GM21447 (cell line): Measurements from ENCODE around the gene CHMP2A.
A peak's percentile ranks its signal among the peaks of the same experiment; 100 is the strongest.
"Not testable (repeated sequence)": the region's sequence is repeated elsewhere in the genome, so short reads cannot be mapped to it uniquely, and the experiment has no call there.

Experiments used
- ATAC-seq: cut with Tn5 transposase; IDR thresholded peaks from one replicate; pipeline ENCODE4 v1.9.1; 2021; ENCODE audit not compliant: unreplicated experiment

The CHMP2A gene

DNA sequence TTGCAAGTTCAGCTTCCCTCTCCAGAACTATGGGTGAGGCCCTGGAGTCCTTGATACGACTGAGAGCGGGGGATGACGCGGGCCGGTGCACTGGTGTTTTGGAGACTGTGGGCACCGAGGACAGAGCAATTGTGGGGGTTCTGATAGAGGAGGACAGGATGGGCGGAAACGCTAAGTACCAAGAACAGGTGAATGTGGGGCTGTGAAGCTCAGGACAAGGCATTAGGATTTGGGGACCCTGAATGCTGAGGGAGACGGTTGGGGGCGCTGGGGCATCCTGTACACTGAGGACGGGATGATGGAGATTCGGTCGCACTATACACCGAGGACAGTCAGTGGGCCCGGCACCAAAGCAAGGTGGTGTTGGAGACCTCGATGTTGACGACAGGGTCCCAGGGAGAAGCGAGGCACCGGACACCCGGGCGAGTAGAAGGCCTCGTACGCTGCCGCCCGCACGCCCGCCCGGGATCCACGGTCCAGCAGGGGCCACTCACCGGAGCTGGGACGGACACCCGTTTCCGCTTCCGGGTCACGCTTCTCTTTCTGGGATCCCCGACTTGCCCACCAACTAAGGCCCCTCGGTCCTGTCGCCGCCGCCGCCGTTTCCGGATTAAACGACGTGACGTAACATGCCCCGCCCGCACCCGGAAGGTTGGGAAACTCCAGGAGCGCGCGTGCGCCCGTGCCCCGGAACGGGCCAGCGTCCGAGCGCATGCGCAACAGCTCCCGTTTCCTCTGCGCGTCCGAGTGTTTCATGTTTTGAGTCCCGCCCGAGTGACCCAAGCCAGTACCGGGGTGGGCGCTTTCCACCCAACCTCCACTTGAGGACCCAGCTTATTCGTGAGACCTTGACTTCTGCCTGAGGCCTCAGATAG, at the start of gene CHMP2A:
Gene CHMP2A (minus strand): TSS at position 612 of the 875 bp plus-strand sequence. CDS start 893 bp downstream, outside the sequence.
- no peak for ATAC-seq

DNA sequence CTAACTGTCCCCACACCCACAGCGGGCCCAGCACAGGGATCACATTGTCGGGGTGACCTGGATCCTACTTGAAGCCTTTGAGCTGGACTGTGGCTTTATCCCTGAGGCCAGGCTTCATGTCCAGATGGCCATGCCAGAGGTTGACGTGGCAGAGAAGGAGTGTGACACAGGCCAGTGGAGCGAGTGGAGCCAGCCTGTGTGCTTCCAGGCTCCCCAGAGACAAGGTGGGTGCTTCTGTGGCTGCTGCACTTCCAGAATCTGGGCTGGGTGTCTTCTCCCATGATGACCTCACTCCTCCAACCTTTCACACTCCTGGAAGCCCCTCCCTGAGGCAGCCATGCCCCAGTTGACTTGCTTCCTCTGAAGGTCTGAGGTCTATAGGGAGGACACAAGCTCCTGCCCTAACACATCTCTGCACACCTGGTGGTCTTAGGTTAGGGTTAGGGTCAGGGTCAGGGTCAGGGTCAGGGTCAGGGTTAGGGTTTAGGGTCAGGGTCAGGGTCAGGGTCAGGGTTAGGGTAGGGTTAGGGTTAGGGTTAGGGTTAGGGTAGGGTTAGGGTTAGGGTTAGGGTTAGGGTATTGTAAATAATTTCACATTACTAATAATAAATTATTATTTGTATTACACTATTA, 31.3 kb upstream of the CHMP2A start:
- no peak for ATAC-seq

DNA sequence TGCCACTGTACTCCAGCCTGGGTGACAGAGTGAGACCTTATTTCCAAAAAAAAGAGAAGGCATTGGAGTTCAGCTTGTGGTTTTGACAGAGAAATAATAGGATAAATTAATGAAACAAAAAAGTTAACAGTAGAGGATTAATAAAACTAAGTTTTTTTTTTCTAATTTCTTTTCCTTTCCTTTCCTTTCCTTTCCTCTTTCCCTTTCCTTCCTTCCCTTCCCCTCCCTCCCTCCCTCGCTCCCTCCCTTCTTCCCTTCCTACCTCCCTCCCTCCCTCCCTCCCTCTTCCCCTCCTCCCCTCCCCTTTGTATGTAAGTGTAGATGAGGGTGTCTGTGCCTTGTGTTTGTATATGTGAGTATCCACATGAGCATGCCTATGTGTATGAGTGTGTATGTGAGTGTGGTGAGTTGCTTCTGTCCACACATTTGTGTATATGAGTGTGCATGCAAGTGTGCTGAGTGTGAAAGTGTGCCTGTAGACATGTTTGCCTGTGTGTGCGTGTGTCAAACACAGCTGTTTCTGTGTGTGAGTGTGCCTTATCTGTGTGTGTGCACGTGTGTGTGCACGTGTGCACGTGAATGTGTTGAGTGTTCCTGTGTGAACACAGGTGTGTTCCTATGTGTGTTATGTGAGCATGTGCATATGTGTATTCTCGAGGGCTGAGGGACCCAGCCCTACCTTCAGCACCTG, 30.7 kb upstream of the CHMP2A start:
- no peak for ATAC-seq

DNA sequence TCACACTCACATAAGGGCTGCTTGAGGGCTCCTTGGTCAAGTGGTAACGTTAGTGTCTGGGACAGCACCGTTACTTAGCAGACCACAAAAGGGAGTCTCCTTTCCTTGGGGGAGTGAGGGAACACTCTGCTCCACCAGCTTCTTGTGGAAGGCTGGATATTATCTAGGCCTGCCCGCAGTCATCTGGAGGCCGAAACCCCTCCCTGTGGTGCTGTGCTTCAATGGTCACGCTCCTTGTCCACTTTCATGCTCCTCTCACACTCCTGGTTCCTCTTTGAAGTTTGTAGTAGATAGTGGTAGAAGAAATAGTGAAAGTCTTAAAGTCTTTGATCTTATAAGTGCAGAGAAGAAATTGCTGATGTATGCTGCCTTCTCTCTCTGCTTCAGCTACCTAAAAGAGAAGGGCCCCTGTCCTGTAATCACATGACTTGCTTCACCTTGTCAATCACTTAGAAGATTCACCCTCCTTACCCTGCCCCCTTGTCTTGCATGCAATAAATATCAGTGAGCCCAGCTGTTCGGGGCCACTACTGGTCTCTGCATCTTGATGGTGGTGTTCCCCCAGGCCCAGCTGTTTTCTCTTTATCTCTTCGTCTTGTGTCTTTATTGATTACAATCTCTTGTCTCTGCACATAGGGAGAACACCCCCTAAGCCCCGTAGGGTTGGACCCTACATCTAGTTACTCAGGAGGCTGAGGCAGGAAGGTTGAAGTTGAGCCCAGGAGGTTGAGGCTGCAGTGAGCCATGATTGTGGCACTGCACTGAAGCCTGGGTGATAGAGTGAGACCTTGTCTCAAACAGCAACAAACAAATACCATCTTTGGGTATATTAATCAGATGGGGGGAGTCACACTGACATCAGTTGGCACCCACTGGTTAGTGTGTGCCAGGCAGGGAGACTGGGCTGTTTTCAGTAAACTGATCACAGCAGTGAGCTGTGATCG, 29.9 kb upstream of the CHMP2A start:
- no peak for ATAC-seq

DNA sequence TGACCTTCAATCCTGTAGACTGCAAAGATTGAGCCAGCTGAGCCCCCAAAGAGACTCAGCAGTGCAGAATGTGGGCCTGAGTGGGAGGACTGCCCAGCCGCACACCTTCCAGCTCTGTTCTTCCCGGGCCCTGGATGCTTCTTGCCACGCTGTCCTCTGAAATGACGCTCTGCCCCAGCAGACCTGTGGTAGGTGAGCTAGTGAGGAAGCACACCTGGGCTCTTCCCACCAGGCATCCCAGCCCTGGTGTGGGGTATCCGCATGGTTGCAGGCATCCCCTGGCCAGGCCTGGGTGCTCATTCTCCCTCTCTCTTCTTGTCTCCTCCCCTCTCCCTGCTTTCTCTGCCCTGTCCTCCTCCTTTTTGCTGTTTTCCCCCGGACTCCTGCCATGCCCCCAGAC, 28.1 kb upstream of the CHMP2A start:
- no peak for ATAC-seq

DNA sequence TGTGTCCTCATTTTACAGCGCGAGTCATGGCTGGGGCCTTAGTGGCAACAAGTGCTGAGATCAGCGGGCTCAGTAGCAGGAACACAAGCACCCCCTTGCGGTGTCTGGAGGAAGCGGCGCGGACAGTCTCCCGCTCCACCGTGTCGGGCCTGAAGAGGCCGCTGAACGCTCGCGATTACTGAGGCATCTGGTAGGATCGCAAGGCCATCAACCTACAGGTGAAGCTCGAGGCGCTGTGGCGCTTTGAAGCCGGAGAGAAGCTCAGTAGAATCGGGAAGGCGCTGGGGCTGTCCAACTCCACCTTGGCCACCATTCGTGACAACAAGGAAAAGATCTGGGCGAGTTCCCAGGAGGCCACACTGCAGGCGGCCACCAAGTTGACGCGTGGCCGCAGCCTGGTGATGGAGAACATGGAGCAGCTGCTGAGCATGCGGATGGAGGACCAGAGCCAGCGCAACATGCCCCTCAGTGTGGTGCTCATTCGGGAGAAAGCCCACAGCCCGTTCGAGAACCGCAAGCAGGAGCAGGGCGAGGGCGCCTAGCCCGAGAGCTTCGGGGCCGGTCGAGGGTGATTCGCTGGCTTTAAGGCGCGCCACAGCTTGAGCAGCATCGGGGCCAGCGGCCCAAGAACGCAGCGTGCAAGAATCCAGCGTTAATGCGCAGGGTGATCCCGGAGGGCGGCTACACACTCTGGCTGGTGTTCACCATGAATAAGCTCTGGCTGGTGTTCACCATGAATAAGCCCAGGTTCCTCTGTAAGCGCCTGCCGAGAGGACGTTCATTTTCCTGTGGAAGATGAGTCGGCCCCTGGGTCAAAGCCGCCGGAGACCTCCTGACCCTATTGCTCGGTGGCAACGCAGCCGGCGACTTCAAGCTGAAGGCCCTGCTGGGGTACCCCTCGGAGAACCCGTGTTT, 26.6 kb upstream of the CHMP2A start:
- peak; percentile 60 for ATAC-seq

DNA sequence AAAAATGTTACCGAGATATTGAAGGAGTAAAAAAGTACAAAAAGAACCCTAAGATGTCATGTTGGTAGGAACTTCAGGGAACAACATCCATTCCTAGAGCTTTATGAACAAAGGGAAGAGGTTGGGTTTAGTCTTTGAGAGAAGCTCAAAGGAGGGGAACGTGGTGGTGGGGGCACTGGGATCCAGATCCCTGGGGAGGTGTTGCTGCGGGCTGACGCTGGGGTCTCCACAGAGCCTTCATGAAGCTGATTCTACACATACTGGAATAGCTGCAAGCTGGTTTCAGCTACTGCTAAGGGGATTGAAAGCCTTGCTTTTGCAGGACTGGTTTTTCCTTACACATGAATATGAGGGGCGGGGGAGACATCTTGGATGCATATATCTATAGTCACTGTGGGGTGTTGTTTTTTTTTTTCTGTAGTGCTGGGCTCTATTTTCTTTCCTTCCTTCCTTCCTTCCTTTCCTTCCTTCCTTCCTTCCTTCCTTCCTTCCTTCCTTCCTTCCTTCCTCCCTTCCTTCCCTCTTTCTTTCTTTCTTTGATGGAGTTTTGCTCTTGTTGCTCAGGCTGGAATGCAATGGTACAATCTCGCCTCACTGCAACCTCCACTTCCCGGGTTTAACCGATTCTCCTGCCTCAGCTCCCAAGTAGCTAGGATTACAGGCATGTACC, 24.7 kb upstream of the CHMP2A start:
- no peak for ATAC-seq

DNA sequence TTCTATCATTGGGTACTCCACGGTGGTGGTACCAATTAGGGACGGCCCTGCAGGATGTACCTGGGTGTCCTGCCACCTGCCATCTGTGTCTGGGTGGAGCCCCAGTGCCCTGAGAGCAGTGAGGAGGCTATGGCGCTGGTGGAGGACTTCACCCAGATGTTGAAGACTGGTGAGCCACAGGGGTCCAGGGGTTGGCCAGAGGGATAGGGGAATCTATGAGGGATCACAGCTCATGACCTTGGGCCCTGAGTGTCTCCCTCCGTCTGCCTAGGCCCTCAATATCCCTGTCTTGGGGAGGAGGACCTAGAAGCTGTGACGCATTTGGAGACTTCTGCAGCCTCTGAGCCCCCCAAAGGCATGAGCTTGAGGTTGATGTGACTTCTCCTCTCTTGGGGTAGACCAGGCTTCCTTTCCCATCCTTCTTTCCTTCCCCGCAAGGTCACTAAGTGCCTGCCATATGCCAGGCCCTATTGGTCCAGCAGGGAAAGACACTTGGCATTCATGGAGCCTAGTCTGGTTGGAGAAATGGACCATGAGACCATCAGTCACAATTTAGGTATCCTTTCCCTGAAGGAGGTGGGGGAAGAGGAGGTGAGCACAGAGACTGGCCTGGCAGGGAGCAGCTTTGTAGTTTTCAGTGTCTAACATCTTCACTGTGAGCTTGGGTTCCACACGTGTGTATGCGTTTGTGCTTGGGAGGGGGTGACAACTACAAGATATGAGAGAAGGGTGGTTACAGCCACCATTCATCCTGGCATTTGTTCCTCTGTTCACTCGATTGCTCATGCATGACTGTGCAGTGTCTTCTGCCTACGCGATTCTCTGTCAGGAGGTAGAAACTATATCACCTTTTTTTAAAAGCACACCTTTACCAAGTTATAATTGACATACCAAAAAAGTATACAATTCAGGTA, 23.4 kb upstream of the CHMP2A start:
- ATAC-seq = no peak

DNA sequence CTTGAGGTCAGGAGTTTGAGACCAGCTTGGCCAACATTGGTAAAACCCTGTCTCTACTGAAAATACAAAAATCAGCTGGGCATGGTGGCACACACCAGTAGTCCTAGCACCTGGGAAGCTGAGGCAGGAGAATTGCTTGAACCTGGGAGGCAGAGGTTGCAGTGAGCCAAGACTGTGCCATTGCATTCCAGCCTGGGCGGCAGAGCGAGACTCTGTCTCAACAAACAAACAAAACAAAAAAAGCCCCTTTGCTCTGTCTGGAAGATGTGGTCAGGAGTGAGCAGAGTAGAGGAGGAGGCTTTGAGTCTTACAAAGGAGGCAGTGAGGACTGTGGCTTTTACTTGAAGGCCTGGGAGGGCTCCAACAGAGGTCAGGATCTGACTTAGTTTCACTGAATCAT, 22.7 kb upstream of the CHMP2A start:
- not testable (repeated sequence) for ATAC-seq

DNA sequence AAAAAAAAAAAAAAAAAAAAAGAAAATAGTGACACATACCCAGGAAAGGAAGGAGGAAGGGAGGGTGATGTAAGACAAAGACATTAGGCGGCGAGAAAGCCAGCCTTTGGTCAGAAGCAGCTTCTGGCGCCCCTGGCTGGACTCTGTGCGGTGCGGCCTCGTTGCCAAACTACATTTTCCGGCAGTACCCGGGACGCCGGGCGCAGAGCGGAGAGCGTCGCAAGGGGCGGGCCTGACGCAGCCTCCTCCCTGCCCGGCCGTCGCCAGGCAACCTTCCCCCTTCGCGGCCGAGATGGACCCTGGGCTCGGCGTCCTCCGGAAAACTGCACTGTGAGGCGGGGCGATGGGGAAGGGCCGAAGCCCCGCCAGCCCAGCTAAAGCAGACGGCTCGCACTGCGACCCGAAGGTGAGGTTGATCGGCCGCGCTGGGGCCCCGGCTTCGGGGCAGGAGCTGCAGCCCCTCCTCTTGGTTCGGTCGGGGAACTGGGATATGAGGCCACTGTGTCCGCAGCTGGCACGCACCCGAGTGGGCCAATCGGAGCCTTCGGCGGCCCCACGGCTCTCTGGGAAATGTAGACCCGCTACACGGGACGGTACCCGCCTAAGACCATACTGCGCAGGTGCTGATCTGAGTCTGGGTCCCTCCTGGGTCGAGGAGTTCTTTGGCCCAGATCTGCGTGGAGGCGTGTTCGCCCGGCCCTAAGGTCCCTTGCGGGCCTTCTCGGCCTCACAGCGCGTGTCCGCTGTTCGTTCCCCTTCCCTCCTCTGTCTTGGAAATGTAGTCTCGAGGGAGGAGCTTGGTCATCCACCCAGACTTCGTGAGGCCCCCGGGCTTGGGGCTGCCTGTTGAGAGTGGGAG, 20.5 kb upstream of the CHMP2A start:
- ATAC-seq = peak; percentile 39

DNA sequence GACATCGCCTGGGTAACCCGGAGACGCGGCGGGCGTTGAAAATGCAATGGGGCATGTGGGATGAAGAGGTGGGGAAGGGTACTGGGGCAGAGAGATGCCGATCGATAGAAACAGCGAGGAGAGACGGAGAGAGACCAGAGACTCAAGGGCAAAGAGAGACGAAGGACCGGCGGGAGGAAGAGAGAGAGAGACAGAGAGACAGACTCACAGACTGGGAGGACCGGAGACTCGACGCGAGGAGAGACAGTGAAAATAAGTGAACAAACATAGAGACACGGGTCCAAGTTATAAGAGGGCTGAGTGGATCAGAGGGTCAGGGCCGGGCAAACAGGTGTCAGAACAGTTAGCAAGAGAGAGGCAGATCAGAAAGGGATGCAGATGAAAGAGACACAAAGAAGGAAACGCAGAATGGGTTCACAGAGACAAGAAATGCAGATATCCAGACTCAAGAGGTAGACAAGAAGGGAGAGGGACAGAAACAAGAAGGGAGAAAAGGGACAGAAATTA, 18.8 kb upstream of the CHMP2A start:
- ATAC-seq = no peak

DNA sequence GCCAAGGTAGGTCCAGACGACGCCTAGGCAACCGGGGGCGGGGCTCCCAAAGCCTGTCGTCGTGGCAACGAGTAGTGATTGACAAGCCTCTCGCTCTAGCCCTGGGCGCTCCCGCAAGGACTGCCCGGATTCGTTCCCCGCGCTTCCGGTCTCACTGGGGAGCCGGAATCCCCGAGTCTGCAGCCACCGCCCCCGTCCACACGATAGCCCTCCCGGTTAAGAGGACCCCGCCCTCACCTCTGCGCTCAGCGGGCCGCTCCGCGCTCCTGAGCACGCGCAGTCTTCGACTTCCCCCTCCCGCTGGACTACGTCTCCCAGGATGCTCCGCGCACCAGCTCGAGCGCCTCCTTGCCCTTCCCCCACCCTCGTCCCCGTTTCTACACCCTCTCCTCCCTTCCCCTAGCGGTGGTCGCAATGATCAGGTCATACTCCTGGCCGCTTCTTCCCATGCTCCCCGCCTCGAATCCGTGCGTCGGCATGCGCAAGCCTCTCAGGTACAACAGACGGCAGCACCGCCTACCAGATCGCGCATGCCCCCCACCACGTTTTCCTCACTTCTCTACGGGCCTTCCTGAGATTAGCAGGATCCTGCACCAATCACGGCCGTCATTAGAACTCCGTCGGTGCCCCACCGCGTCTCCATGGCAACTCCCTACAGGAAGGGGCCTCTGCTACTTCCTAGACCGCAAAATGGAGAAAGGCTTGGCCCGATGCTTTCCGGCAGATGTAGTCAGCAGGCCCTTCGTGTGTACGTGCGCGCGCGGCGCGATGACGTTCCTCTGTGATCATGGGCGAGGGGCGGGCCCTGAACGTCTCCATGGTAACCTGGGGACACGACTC, 18.1 kb upstream of the CHMP2A start, which contains the start of gene MZF1:
Gene MZF1 (minus strand): TSS at position 518 of the 840 bp plus-strand sequence. CDS start 1,946 bp downstream, outside the sequence.
- peak; percentile 56 for ATAC-seq

DNA sequence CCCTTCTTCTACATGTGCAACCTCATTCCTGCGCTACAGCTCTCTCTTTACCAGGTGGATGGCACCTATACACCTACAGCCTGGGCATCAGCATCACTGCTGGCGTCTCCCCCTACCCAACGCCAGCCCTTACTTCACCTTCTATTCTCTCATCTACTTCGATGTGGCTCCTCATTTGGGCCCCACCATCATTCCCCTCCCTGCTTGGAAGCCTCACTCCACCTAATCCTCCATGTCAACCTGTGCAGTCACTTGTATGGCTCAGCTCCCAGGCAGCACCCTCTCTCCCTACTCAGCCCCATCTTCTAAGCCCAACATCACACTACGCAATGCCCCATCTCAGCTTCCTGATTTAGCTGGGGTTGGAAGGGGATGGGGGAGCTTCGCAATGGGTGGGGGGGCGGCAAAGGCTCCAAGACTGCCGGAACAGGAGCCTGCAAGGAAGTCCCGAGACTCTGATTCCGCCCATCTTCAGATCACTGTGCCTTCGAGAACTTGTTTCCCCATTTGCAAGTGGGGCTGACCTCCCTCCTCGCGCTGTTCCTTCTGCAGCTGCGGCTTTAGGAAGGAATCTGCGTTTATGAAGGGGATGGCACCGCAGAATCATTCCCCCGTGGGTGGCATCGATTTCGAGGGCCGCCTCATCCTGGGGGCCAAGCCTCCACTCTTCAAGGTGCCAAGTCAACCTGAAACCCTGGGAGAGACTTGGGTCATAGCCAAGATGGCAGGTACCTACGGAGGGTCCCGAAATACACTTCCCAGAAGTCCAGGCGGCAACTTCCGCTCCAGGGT, 17.3 kb upstream of the CHMP2A start:
- ATAC-seq = no peak

DNA sequence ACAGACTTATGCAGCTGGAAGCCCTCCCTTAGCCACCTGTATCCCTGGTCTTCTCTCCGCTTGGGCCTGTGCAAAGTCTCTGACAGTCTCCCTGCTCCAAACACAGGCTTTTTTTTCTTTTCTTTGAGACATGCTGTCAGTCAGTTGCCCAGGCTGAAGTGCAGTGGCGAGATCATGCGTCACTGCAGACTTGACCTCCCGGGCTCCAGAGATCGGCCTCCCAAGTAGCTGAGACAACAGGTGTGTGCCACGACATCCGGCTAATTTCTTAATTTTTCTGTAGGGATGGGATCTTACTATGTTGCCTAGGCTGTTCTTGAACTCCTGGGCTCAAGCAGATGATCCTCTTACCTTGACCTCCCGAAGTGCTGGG, 16.7 kb upstream of the CHMP2A start:
- ATAC-seq = no peak
